HepG2 (cell line): ENCODE measurements around the gene DTNB. TPM values are rescaled to one million over a fixed set of nuclear protein-coding genes. Genes with fewer than 3 reads are reported as not detected.

ENCODE experiments used
- AGO2 ChIP-seq: fragments of 200-400 bp; formaldehyde crosslinking; optimal IDR thresholded peaks from 2 replicates; pipeline ENCODE3; 2017; ENCODE audit warnings: mild to moderate bottlenecking, low read depth, low read length, moderate library complexity
- FOXP1 ChIP-seq, 2 experiments: fragments of 450-650 bp in 1 of 2; IDR thresholded peaks; 2 replicates each; pipeline ENCODE4 v1.6.1; 2017 to 2018; ENCODE audit warnings: antibody characterized with exemption in 1 of 2
- ISX ChIP-seq: sonication (generic); formaldehyde crosslinking; conservative IDR thresholded peaks from 2 replicates; pipeline ENCODE4 v1.5.0; 2020; ENCODE audit warnings: missing genetic modification reagents
- MEF2D ChIP-seq: sonication (generic); formaldehyde crosslinking; IDR thresholded peaks from 2 replicates; pipeline ENCODE4 v1.5.1; 2020; ENCODE audit warnings: mild to moderate bottlenecking, missing genetic modification reagents
- MYPOP ChIP-seq: sonication (generic); formaldehyde crosslinking; IDR thresholded peaks from 2 replicates; pipeline ENCODE4 v1.8.1; 2023; ENCODE audit warnings: mild to moderate bottlenecking, moderate library complexity, missing genetic modification reagents
- NFKB2 ChIP-seq: sonication (generic); formaldehyde crosslinking; IDR thresholded peaks from 2 replicates; pipeline ENCODE4 v1.4.0; 2020; ENCODE audit warnings: missing genetic modification reagents, borderline replicate concordance
- PHF20 ChIP-seq: sonication (generic); formaldehyde crosslinking; IDR thresholded peaks from 2 replicates; pipeline ENCODE4 v1.5.0; 2020; ENCODE audit warnings: mild to moderate bottlenecking, missing genetic modification reagents
- RFX5 ChIP-seq: IDR thresholded peaks from 2 replicates; pipeline ENCODE4 v1.6.1; 2011; ENCODE audit warnings: low read depth, low read length, improper control_type of control experiment
- ZMYM3 ChIP-seq: sonication (generic); formaldehyde crosslinking; IDR thresholded peaks from 2 replicates; pipeline ENCODE4 v1.5.1; 2020; ENCODE audit warnings: mild to moderate bottlenecking, missing genetic modification reagents
- ZNF292 ChIP-seq: sonication (generic); formaldehyde crosslinking; IDR thresholded peaks from 2 replicates; pipeline ENCODE4 v1.8.1; 2022; ENCODE audit warnings: mild to moderate bottlenecking, low read depth, missing genetic modification reagents, borderline replicate concordance
- ZNF34 ChIP-seq: sonication (generic); formaldehyde crosslinking; IDR thresholded peaks from 2 replicates; pipeline ENCODE4 v1.4.0; 2020; ENCODE audit warnings: mild to moderate bottlenecking, missing genetic modification reagents, borderline replicate concordance
- ZNF792 ChIP-seq: IDR thresholded peaks from 2 replicates; pipeline ENCODE4 v1.6.1; 2016
- ZSCAN21 ChIP-seq: sonication (generic); formaldehyde crosslinking; IDR thresholded peaks from 2 replicates; pipeline ENCODE4 v1.8.0; 2022; ENCODE audit warnings: mild to moderate bottlenecking, missing genetic modification reagents, moderate library complexity, borderline replicate concordance
- polyA plus RNA-seq, 8 experiments: library from polyadenylated mRNA; depleted of rRNA in 3 of 8; stranded (reverse) in 7 of 8; unstranded in 1 of 8; fragments of >200 nt; fragmentation: Illumina TruSeq in 4 of 8; extraction: Trizol in 4 of 8; gene quantifications; 2 replicates each; pipeline versions ENCODE4 v1.2.1 to v1.2.3, GENCODE V29; 2011 to 2016; ENCODE audit warnings: low read depth in 4 of 8, missing spikeins in 1 of 8, mixed read lengths in 1 of 8; ENCODE audit not compliant: insufficient read depth in 1 of 8
- total RNA-seq, 5 experiments: library from RNA; depleted of rRNA; stranded (reverse); fragments of >200 nt; fragmentation: Illumina TruSeq; extraction: Trizol; gene quantifications; 2 replicates each; pipeline ENCODE4 v1.2.3, GENCODE V29; 2016; ENCODE audit warnings: low read depth in 1 of 5
- TF ChIP-seq, protein P1 (sequence below): sonication (generic); formaldehyde crosslinking; IDR thresholded peaks from 2 replicates; pipeline ENCODE4 v1.4.0; 2020; ENCODE audit warnings: mild to moderate bottlenecking, missing genetic modification reagents
- TF ChIP-seq, protein P2 (sequence below): sonication (generic); formaldehyde crosslinking; IDR thresholded peaks from 2 replicates; pipeline ENCODE4 v1.4.0; 2020; ENCODE audit warnings: low read depth, missing genetic modification reagents
- TF ChIP-seq, protein P3 (sequence below): sonication (generic); formaldehyde crosslinking; IDR thresholded peaks from 2 replicates; pipeline ENCODE4 v1.8.0; 2022; ENCODE audit warnings: mild to moderate bottlenecking, missing genetic modification reagents; ENCODE audit not compliant: insufficient replicate concordance
- TF ChIP-seq, protein P4 (sequence below): sonication (generic); formaldehyde crosslinking; IDR thresholded peaks from 2 replicates; pipeline ENCODE4 v1.5.1; 2020; ENCODE audit warnings: mild to moderate bottlenecking, missing genetic modification reagents, borderline replicate concordance

The DTNB gene
- total and polyA plus RNA-seq, 2 of the 13 experiments (the other 11 are each of a cell fraction or from before 2014, with no cell fraction given) = 14.4 to 23.9 TPM

DNA sequence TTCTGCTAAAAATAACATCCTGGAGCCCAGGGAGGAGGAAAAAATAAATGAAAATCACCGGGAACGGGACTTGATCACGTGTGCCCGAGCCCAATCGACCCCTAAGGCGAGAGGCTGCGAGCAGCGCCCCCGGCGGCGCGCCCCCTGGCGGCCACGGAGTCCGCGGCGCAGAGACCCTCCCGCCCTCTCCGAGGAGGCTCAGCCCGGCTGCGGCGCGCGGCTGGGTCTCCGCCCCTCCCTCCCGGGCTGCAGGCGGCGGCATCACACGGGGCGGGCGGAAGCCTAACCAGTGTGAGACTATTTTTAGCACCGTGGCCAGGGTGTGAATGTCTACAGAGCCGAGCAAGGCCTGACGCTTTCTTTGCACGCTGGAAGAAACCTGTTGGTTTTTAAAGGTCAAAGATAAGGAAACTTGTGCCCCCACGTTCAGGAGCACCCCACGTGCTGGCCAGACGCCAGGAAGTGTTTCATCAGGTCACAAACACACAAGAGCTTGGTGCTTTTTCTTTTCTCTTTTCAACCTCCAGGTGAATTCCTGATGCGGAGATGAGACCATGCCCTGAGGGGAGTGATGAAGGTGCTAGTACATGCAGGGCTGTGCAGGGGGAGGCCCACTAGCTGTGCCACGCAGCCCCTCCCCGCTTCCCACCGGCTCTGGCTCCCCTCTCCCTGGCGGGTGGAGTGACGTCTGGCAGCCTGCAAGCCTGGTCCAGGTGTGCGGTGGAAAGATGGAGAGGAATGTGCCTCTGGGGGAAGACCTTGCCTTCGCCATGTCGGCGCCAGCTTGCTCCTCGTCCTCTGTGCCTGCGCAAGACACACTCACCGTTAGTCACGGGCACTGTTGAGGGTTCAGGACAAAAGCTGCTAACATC is 296.4 kb downstream of the DTNB start (continued):
- TF ChIP-seq, protein P1, sequence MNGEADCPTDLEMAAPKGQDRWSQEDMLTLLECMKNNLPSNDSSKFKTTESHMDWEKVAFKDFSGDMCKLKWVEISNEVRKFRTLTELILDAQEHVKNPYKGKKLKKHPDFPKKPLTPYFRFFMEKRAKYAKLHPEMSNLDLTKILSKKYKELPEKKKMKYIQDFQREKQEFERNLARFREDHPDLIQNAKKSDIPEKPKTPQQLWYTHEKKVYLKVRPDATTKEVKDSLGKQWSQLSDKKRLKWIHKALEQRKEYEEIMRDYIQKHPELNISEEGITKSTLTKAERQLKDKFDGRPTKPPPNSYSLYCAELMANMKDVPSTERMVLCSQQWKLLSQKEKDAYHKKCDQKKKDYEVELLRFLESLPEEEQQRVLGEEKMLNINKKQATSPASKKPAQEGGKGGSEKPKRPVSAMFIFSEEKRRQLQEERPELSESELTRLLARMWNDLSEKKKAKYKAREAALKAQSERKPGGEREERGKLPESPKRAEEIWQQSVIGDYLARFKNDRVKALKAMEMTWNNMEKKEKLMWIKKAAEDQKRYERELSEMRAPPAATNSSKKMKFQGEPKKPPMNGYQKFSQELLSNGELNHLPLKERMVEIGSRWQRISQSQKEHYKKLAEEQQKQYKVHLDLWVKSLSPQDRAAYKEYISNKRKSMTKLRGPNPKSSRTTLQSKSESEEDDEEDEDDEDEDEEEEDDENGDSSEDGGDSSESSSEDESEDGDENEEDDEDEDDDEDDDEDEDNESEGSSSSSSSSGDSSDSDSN (CRISPR knock-in tag) = peak; percentile 77
- TF ChIP-seq NFKB2 (CRISPR knock-in tag) (peak; percentile 83; the same call in 1 of the 2 replicates), MEF2D (peak; percentile 99), MYPOP (CRISPR knock-in tag) (0 out of 2 replicates have a peak, but pooled peaks have one; percentile 71), FOXP1 (IDR thresholded peaks at IDR 0.05) (no peak), FOXP1 (CRISPR knock-in tag; IDR thresholded peaks at IDR 0.05) (no peak), ZSCAN21 (CRISPR knock-in tag) (peak; percentile 71; the same call in 1 of the 2 replicates), AGO2 (peak; percentile 84), ZNF292 (CRISPR knock-in tag) (0 out of 2 replicates have a peak, but pooled peaks have one; percentile 18), ISX (CRISPR knock-in tag) (no peak), ZNF792 (no peak), ZMYM3 (peak; percentile 6; the same call in 1 of the 2 replicates), RFX5 (no peak), PHF20 (CRISPR knock-in tag) (0 out of 2 replicates have a peak, but pooled peaks have one; percentile 28), ZNF34 (CRISPR knock-in tag) (0 out of 2 replicates have a peak, but pooled peaks have one; percentile 47)
- TF ChIP-seq, protein P2, sequence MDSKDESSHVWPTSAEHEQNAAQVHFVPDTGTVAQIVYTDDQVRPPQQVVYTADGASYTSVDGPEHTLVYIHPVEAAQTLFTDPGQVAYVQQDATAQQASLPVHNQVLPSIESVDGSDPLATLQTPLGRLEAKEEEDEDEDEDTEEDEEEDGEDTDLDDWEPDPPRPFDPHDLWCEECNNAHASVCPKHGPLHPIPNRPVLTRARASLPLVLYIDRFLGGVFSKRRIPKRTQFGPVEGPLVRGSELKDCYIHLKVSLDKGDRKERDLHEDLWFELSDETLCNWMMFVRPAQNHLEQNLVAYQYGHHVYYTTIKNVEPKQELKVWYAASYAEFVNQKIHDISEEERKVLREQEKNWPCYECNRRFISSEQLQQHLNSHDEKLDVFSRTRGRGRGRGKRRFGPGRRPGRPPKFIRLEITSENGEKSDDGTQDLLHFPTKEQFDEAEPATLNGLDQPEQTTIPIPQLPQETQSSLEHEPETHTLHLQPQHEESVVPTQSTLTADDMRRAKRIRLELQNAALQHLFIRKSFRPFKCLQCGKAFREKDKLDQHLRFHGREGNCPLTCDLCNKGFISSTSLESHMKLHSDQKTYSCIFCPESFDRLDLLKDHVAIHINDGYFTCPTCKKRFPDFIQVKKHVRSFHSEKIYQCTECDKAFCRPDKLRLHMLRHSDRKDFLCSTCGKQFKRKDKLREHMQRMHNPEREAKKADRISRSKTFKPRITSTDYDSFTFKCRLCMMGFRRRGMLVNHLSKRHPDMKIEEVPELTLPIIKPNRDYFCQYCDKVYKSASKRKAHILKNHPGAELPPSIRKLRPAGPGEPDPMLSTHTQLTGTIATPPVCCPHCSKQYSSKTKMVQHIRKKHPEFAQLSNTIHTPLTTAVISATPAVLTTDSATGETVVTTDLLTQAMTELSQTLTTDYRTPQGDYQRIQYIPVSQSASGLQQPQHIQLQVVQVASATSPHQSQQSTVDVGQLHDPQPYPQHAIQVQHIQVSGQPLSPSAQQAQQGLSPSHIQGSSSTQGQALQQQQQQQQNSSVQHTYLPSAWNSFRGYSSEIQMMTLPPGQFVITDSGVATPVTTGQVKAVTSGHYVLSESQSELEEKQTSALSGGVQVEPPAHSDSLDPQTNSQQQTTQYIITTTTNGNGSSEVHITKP = no peak
- TF ChIP-seq, protein P3, sequence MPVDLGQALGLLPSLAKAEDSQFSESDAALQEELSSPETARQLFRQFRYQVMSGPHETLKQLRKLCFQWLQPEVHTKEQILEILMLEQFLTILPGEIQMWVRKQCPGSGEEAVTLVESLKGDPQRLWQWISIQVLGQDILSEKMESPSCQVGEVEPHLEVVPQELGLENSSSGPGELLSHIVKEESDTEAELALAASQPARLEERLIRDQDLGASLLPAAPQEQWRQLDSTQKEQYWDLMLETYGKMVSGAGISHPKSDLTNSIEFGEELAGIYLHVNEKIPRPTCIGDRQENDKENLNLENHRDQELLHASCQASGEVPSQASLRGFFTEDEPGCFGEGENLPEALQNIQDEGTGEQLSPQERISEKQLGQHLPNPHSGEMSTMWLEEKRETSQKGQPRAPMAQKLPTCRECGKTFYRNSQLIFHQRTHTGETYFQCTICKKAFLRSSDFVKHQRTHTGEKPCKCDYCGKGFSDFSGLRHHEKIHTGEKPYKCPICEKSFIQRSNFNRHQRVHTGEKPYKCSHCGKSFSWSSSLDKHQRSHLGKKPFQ (CRISPR knock-in tag) = no peak
- TF ChIP-seq, protein P4, sequence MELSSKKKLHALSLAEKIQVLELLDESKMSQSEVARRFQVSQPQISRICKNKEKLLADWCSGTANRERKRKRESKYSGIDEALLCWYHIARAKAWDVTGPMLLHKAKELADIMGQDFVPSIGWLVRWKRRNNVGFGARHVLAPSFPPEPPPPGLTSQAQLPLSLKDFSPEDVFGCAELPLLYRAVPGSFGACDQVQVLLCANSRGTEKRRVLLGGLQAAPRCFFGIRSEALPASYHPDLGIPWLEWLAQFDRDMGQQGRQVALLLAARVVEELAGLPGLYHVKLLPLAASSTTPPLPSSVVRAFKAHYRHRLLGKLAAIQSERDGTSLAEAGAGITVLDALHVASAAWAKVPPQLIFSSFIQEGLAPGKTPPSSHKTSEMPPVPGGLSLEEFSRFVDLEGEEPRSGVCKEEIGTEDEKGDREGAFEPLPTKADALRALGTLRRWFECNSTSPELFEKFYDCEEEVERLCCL (CRISPR knock-in tag) = no peak
